ENCODE results near the gene ETS1.

ETS1 gene

GRCh38 chr11:128515826-128516778 lies 71.3 kb downstream of the ETS1 start:
- in situ Hi-C loops (cut with HindIII; ENCODE audit: low sequenced_read_pairs): loop anchor here (25.0 kb wide), 1 partner anchor 96 kb away; no protein-coding TSS in a partner anchor
- DNase-seq (ENCODE audit: low read depth): no peak
- TF ChIP-seq, protein P1, sequence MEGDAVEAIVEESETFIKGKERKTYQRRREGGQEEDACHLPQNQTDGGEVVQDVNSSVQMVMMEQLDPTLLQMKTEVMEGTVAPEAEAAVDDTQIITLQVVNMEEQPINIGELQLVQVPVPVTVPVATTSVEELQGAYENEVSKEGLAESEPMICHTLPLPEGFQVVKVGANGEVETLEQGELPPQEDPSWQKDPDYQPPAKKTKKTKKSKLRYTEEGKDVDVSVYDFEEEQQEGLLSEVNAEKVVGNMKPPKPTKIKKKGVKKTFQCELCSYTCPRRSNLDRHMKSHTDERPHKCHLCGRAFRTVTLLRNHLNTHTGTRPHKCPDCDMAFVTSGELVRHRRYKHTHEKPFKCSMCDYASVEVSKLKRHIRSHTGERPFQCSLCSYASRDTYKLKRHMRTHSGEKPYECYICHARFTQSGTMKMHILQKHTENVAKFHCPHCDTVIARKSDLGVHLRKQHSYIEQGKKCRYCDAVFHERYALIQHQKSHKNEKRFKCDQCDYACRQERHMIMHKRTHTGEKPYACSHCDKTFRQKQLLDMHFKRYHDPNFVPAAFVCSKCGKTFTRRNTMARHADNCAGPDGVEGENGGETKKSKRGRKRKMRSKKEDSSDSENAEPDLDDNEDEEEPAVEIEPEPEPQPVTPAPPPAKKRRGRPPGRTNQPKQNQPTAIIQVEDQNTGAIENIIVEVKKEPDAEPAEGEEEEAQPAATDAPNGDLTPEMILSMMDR (IDR thresholded peaks at IDR 0.05; ENCODE audit: low read depth, low read length, missing control alignments): no peak
- no peak overlapping the region for H3K4me3 ChIP-seq (ENCODE audit: low read depth, low read length)

DNA sequence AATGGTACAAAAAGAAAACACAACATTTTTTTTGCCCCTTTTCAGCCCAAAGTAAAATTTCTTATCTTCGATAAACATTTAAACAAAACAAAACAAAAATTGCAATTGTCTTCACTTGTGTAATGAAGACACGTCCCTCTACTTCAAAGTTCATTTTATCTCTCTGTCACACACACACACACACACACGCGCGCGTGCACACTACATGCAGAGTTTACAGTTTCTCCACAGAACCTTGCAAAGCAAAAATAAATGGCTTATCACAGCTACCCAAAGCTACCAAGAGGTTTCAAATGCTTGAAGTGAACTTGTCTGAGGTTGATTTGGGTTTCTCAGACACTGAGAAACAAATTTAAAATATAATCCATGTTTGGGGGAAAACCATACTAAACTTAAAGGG lies 72.3 kb downstream of the ETS1 start:
- no peak overlapping the region for H3K4me3 ChIP-seq (ENCODE audit: low read depth, low read length)
- no peak for DNase-seq (ENCODE audit: low read depth)
- TF ChIP-seq, protein P1 (IDR thresholded peaks at IDR 0.05; ENCODE audit: low read depth, low read length, missing control alignments): no peak
- in situ Hi-C loops (cut with HindIII; ENCODE audit: low sequenced_read_pairs): loop anchor here (25.0 kb wide), 1 partner anchor 97 kb away; no protein-coding TSS in a partner anchor

DNA sequence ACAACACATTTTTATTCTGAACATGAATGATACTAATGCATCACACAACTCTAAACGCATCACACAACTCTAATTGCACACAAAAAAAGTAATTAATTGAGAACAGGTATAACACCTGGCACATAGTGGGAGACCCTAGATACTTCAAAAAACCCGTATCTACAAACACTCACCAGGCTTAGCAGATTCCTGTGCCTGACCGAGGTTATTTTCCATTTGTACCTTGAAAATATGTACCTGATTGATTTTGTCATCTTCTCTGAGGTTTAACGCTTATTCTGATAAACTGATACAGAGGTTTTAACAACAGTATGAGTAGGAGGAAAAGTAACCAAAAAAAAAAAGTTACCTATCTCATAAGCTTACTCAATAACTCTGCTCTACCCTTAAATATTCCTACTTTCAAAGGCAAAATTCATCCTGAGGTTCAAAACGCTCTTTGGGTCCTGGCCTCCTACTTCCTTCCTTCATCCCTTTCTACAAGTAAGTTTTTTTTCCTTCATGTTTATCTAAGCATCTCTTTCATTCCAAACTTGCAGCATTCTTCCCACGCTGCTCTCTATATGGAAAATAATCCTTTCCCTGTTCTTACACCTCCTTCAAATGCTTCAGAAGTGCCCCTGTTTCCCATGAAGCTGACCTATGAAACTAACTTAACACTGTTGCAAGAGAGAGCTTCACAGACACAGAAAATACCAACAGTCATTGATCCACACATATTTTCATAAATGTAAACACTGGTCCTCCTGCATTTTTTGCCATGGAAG lies 73.3 kb downstream of the ETS1 start:
- H3K4me3 ChIP-seq (ENCODE audit: low read depth, low read length): no peak overlapping the region
- no peak for DNase-seq (ENCODE audit: low read depth)
- TF ChIP-seq, protein P1 (IDR thresholded peaks at IDR 0.05; ENCODE audit: low read depth, low read length, missing control alignments): no peak
- in situ Hi-C loops (cut with HindIII; ENCODE audit: low sequenced_read_pairs): loop anchor here (25.0 kb wide), 1 partner anchor 98 kb away; no protein-coding TSS in a partner anchor

DNA sequence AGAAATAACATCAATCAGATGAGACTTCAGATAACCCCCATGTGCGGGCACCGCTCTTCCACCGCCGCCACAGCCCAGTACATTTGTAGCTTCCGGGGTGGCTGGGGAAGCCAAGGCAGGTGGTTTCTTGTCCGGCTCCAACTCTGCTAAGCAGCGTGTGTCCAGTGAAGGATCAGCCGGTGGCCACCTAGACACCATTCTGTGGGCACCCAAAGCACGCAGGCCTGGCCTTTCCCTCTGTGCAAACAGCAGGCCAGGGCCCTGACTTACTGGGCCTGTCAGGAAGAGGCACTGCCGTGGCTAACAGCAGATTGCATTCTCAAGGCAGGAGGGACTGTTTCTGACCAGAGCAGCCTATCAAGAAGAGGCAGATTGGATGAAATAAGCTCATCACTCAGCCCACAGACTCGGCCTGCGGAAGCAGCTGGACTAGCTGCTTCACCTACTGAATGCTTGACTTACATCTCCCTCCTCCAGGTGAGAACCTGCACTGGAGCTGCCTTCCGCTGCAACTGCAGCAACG lies 74.8 kb downstream of the ETS1 start:
- TF ChIP-seq, protein P1 (IDR thresholded peaks at IDR 0.05; ENCODE audit: low read depth, low read length, missing control alignments): no peak
- DNase-seq (ENCODE audit: low read depth): no peak
- H3K4me3 ChIP-seq (ENCODE audit: low read depth, low read length): no peak overlapping the region
- in situ Hi-C loops (cut with HindIII; ENCODE audit: low sequenced_read_pairs): loop anchor here (25.0 kb wide), 1 partner anchor 100 kb away; no protein-coding TSS in a partner anchor

- in situ Hi-C loops (cut with HindIII; ENCODE audit: low sequenced_read_pairs): loop anchor here (25.0 kb wide), 1 partner anchor 101 kb away; no protein-coding TSS in a partner anchor
- DNase-seq (ENCODE audit: low read depth): no peak
- TF ChIP-seq, protein P1 (IDR thresholded peaks at IDR 0.05; ENCODE audit: low read depth, low read length, missing control alignments): no peak
- no peak overlapping the region for H3K4me3 ChIP-seq (ENCODE audit: low read depth, low read length)
These were observed 75.6 kb downstream of the ETS1 start for GRCh38 chr11:128511712-128512111.
